Renal cortex interstitium (tissue), 11 donors: ENCODE results near the gene KIF23. TPM values are rescaled to one million over a fixed set of nuclear protein-coding genes. Genes with fewer than 3 reads are reported as not detected.
A peak's percentile ranks its signal among the peaks of the same experiment; 100 is the strongest.

ENCODE experiments used
- DNase-seq, 11 donors: peaks; one replicate each; pipeline ENCODE4 v3.0.0-alpha.2; 2013; ENCODE audit warnings: low read depth in 9 of 11, low spot score in 4 of 11; ENCODE audit errors: extremely low read depth in 1 of 11
- polyA plus RNA-seq, 3 donors: library from polyadenylated mRNA; unstranded; fragments of 120-200 nt; gene quantifications; one replicate each; pipeline ENCODE4 v1.2.1, GENCODE V29; 2013; ENCODE audit not compliant: insufficient read length in 3 of 3

The KIF23 gene
- polyA plus RNA-seq, 3 donors, result 35.1 to 41.3 (median 40.0) TPM

DNA sequence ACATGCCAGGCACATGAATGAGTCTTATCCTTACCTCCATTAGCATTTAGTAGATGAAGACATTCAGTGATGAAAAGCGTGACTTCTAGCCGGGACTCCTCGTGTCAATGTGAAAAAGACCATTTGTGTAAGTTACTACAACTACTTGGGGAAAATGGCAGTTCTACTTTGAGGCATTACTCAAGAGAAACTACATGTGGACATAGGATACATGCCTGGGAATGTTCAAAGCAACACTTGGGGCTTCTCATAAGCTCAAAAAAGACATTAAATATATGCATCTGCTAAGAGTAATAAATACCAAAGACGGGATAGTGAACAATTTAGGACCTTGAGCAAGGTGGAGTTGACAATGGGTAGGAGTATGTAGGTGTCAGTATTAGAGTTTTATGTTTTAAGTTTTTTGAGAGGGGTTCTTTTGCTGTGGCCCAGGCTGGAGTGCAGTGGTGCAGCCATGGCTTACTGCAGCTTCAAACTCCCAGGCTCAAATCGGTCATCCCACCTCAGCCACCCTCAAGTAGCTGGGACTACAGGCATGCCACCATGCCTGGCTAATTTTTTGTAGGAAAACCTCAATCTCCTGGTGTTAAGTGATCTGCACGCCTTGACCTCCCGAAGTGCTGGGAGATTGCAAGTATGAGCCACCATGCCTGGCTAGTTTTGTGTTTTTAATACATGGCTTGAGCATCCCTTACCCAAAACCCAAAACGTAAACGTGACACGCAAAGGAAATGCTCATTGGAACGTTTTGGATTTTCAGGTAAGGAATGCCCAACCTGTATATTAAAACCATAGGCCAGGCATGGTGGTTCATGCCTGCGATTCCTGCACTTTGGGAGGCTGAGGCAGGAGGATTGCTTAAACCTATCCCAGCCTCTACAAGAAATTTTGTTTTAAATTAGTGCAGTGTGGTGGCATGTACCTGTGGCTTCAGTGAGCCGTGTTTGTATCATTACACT lies 42.3 kb downstream of the KIF23 start:
- DNase-seq, result no peak

DNA sequence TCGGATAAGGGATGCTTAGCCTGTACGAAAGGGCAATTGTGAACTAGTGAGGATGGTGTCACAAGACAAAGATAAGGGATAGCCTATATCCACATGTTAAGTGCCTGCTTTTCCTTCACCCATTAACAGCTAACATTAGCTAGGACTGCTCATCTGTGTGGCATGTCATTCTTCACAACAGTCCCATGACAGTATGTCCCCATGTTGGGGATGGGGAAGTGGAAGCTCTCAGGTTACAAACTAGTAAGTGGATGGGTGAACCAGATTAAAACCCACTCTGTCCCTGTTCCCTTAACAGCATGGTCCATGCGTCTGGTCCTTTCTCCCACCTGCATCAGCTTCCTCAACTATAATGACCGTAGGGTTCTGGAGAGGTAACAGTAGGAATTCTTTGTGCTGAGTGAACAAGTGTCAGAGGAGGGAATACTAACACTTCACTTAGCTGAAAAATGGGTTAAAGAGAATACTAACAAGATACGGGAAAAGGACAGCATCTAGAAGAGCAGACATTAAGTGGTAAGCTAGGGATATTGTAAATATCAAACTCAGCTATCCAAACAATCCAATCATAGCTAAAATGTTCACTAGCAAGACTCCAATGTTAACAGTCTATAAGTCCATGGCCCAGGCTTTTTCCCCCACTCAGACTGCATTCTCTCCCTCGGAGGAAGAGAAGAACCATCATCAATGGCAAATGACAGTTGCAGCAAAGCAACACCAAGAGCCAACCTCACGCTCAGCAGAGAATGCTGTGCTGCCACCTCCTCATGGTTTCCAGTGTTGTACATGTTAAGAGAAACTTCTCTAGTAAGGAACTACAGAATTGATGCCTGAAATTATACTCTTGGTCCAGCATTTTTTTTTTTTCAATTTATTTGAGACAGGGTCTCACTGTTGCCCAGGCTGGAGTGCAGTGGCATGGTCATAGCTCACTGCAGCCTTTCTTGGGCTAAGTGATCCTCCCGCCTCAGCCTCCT lies 43.4 kb downstream of the KIF23 start:
- no peak for DNase-seq

DNA sequence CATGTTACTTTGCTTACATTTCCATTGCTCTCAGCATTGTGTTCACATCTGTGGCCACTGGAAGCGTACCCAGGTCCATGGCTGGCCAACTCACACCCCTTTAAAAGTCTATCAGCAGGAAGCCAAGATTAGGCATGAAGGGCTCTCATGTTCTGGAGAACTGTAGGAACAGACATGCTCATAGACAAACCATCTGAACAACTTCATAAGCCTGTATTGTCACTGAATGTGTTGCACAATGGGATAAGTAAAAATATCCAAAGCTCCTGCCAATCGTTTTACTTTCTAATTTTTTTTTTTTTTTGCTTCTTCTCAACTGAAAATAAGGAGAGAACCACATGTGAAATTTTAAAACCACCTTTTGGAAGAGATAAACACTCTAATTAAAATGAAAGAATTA lies 44.9 kb downstream of the KIF23 start:
- no peak for DNase-seq

DNA sequence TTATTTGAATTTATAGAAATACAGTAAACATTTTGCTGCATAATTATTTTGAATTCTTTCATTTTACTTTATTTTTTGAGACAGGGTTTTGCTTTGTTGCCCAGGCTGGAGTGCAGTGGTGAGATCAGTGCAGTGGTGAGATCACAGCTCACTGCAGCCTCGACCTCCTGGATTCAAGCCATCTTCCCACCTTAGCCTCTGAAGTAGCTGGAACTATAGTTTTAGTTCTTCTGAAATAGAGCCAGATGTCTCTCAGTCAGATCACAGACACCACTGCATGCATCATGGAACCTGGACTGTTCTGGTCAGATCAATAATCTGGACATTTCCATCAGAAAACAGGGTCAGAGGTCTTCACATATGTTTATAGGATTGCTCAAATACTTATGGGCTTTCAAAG lies 46.3 kb downstream of the KIF23 start:
- no peak for DNase-seq

DNA sequence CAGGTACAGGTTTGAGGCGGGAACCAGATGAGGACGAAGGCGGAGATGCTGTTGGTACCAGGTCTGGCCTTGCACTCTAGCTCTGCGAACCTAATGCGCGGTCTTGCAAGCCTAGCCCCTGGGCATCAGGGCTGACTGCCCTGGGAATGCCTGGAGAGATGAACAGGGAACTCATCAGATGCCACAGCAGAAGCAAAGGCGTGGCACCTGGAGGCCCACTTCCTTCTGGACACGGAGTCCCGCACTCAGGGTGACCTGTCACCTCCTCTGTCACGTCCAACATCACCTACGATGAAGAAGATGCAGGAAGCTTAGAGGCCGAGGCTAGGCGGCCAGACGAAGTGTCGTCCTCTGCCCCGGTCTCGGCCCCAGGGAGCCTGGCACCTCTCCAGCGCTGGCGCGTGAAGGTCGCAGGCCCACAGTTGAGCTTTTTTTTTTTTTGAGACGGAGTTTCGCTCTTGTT lies 47.9 kb downstream of the KIF23 start:
- no peak for DNase-seq

DNA sequence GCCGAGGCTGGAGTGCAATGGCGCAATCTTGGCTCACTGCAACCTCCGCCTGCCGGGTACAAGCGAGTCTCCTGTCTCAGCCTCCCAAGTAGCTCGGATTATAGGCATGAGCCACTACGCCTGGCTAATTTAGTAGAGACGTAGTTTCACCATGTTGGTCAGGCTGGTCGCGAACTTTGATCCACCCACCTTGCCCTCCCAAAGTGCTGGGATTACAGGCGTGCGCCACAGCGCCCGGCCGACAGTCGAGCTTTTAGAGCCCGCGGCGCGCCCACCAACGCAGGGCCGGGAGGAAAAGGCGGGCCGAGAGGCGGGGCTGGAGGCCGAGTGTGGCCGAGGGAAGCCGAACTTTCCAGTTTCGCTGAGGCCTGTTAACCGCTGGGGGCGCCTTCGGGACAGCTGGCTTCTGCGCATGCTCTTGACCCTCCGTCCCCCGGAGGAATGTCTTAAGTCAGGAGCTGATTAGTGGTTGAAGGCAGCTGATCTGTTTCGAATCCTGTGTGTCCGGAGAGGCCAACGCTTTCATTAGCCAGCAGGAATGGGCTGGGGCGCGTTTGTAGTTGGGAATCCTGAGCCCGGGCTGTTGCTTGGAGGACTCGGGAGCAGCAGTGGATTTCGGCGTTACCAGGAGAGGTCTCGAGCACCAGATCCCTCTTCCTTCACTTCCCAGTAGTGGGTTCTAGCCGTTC lies 48.5 kb downstream of the KIF23 start:
- DNase-seq, result peak in 10 of 11 donors; percentile 96 to 98 (median 98)

DNA sequence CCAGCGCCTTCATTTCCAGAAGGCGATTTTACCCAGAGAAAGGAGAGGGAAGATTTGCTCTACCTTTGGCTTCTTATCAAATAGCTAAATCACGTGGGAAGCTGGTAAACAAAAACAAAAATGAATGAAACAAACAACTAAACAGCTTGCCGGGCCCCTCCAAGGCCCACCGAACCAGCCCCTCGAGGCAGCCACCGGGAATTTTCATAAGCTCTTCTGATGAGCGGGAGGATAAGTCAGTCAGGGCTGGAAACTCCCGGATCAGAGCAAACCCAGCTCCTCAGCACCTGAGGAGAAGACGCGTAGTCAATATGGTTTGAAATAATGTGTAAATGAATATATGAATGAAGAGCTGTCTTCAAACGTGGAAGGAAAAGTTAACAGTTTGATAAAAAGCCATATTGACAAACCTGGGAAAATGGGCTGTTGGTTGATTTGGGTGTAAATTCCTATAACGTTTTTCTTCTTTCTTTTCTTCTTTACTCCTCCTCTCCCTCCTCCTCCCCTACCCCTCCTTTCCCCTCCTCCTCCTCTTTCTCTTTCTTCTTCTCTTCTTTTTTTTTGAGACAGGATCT lies 49.1 kb downstream of the KIF23 start:
- no peak for DNase-seq

DNA sequence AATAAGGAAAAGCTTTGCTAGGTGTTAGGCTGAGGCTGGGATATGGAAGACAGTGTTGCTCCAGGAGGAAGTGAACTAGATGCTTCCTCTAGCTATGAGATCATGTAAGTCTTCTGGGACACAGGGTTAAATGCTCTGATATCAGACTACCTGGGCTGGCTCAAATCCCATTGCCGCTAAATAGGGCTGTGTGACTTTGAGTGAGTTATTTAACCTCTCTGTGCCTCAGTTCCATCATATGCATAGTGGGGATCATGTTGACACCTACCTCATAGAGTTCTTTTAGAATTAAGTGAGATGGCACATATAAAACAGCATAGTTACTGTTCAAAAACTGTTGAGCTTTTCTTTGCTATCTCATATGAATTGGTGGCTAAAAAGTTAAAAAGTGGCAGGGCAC lies 51.1 kb downstream of the KIF23 start:
- DNase-seq, result no peak

DNA sequence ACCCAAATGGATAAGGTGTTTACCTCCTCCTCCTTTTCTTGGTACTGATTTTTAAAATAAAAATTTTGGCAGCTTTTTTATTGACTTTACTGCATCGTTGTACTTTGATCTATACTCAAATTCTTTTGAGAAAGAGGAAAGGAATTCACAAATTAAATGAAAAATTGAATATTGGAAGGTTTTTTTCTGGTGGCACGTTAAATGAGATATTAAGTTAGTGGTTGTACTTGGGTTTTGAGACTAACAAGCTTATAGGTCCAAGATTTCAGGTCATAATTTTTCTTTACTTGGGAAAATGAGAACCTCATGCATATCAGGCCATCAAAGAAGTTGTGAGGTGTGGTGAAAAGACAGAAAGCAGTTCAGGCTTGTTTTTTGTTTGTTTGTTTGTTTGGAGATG lies 52.6 kb downstream of the KIF23 start:
- DNase-seq, result no peak

DNA sequence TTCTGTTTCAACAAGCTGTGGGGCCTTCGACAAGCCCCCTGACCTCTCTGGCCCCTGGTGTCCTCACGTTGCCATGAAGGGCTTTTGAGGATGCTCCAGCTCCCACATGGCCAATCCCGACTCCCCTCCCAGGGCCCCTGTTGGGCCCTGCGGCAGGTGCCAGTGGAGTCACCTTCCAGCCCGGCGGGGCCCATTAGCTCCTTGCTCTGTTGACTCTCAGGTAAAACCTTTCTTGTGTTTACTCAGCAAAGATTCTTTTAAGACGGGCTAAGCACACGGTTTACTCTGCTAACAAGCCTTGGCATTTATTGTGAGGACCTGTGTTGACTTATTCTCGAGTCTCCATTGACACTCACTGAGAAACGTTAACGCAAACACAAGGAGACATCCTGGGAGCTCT lies 53.5 kb downstream of the KIF23 start:
- no peak for DNase-seq

DNA sequence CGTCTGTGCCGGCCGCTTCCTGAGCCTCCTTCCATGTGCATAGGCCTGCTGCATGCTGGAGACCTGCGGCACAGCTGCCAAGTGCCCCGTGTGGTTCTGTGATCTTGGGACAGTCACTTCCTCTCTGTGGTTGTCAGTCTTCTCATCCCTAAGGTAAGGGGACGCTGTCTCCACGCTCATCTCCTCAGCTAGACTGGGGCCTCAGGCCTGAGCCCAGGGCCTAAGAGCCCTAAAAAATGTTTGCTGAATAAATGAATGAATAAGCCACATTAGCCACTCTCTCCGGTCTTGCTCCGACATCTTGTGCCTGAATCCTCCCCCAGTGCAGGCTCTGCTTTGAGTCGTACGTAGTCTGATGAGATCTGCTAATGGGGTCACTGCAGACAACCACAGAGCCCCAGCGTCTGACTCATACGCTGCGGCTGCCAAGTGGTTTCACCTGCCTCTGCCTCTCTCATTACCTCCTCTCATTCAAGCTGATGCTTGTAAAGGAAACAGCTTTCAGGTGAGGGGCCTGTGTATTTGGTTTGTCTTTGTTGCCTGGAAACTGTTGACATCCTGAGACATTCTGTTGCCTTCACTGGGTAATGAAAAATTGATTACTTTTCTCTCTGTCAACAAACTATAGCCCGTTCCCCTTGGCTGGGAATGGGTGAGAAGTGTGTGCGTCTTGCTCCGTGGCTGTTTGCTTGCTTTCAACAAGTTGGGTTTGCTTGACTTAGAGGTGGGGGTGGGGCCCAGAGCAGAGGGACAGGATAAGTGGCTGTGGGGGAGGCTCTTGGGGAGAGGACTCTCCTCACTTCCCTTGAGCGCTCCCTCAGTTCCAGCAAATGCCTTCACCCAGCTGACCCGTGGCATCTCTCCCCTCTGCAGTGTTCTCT lies 54.3 kb downstream of the KIF23 start:
- DNase-seq, result no peak

DNA sequence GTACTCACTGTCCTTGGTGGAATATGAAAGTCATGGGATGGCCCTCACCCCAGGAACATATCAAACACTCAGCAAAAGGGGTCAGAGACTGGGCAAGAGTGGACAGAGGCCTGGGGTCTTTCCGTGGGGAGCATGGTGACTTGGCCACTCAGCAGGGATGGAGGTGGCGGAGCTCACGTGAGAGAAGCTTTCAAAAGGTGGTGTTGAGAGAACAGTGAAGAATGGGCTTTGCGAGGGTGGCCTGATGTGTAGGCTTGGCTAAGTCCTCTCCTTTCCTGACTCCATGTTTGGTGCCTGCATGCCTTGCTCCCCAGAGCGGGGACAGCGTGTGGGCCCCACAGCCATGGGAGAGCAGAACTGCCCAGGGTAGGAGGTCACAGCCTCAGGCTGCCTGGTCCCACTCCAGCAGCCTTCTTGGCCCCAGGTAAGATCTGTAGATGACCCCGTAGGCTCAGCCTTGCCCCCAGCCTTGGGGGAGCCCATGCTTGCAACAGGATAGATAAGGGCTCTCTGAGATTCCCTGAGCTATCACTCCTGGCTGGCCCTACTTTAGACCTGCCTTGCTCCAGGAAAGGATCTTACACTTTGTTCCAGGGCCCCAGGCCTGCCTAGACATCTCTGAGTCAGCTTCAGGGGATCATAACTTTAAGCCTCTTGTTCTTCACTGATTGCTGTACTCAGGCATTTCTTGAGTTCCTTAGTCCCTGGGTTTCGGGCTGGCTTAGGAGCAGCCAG lies 55.5 kb downstream of the KIF23 start:
- DNase-seq, result no peak

DNA sequence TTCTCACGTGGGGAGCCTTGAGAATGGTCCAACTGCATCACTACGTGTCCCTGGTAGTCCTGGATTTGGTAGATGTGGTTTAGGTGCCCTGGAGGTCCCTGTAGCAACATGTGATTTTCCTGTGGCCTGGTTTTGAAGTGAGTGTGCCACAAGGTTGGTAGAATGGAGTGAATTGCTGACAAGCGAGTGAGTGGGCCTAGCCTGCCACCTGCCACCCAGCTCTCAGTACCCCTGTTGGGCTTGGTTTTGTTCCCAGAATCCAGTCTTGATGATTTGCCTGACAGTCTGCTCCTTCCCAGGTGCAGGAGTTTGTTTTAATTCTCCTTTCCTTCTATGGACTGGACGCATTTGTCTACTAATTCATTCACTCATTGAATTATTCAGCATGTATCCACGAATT lies 57.9 kb downstream of the KIF23 start:
- DNase-seq, result no peak

DNA sequence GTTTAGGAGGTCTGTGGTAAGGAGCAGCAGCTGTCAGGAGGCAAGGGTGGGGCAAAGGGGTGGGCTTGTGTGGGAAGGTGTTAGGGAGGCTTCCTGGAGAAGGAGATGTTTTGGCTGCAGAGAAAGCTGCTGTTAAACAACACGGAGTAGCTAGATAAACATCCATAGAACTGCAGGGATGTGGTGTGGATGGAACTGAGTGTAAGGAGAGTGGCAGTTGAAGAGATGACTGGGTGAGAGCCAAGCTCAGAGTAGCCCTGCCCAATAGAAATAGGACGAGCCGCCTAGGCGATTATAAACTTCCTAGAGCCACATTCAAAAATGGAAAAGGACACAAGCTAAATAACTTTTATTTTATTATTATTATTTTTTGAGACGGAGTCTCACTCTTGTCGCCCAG lies 58.4 kb downstream of the KIF23 start:
- no peak for DNase-seq

DNA sequence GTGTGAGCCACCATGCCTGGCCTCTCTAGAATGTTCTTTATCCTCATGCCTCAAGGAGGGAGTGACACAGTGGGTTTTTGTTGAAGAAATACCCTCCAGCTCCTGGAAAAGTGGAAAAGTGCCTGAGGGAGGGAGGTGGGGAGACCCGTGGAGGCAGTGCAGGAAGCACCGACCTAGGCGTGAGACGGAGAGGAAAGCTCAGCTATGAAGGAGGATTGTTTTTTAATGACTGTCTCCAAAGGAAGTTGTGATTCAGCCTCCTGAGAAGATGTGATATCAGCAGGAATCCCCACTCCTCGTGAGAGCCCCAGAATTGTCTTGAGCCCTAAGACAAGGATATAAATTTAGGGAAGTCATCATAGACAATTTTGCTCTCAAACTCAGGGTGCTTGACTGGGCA lies 60.1 kb downstream of the KIF23 start:
- DNase-seq, result no peak

DNA sequence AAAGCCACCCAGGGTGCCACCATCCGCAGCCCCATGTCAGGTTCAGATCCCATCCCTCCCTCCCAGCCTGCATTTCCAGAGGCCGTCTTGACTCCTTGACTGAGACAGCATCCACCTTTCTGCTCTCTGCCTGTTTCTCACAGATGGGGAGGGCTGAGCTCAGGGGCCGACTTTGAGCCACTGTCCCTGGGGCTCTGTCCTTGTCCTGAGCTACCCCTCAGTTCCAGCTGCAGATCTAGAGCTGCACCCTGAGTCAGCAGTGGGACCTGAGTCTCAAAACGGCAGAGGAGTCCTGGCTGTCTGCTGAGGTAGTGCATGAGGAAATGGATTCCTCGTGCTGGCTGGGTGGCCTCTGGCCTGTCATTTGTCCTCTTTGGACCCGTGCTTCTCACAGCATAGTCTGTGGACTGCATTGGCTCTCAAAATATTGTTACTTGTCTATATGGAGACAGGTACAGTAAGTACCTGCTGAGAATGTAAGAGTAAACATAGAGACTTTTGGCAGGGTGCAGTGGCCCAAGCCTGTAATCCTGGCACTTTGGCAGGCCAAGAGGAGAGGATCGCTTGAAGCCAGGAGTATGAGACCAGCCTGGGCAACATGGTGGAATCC lies 60.8 kb downstream of the KIF23 start:
- no peak for DNase-seq
